Right cardiac atrium (tissue), 5 donors: ENCODE measurements around the gene ALOX5. TPM values are rescaled to one million over a fixed set of nuclear protein-coding genes. Genes with fewer than 3 reads are reported as not detected.

Experiments used
- ATAC-seq, 2 donors: fragments of 200-7000 bp; cut with Tn5 transposase; one replicate each; pipeline versions ENCODE4 v1.8.0 to v1.9.1; 2020; ENCODE audit warnings: moderate library complexity in 2 of 2, mild to moderate bottlenecking in 1 of 2
- DNase-seq, 3 donors: peaks; one replicate each; pipeline ENCODE4 v3.0.0-alpha.2; 2020
- H3K27ac ChIP-seq: one replicate; pipeline ENCODE4 v1.5.1; 2013; ENCODE audit warnings: mild to moderate bottlenecking, low read length, control low read depth, moderate library complexity
- H3K27me3 ChIP-seq: one replicate; pipeline ENCODE4 v1.6.1; 2013; ENCODE audit not compliant: control insufficient read depth, insufficient read depth
- H3K4me1 ChIP-seq: one replicate; pipeline ENCODE4 v1.6.1; 2013; ENCODE audit warnings: low read length; ENCODE audit not compliant: control insufficient read depth, insufficient read depth
- H3K4me3 ChIP-seq: one replicate; pipeline ENCODE4 v1.5.1; 2013; ENCODE audit warnings: low read length, control low read depth
- H3K9me3 ChIP-seq: one replicate; pipeline ENCODE4 v1.6.1; 2013; ENCODE audit warnings: low read length; ENCODE audit not compliant: control insufficient read depth
- WGBS: extraction: QIAGEN DNeasy Blood & Tissue Kit; methylation state at CpG from one replicate; pipeline ENCODE4 v1.1.7; 2013; 5-methylcytosine and 5-hydroxymethylcytosine counted together
- intact Hi-C, 4 donors: fragments of 100-400 bp; cut with DNase I; formaldehyde crosslinking; loops; one replicate each; pipeline versions ENCODE4 v1.11.0 to v1.14.0; 2022 to 2023
- polyA plus RNA-seq: library from polyadenylated mRNA; stranded (reverse); fragments of 200-250 nt; gene quantifications from one replicate; pipeline ENCODE4 v1.2.3, GENCODE V29; 2013
- total RNA-seq, 4 donors: library from RNA; stranded (reverse); fragmentation: NEBNext Ultra II Directional; extraction: Animal tissue kit (Norgen Biotek cat#: 25700); gene quantifications; one replicate each; pipeline ENCODE4 v1.2.1, GENCODE V29; 2021
- donor health status: healthy with polysubstance abuse.
- donor health status: DM: no; HTN: yes; CAD: no.
- donor health status: DM: no; HTN: no; CAD: no.
- donor health status: DM: no; HTN: yes; CAD: no; lungs with severe emphysema.
- donor health status: DM: yes; HTN: yes; CAD: no.

ALOX5 gene
- total and polyA plus RNA-seq, 5 donors, result 5.6 to 13.0 (median 11.5) TPM

DNA sequence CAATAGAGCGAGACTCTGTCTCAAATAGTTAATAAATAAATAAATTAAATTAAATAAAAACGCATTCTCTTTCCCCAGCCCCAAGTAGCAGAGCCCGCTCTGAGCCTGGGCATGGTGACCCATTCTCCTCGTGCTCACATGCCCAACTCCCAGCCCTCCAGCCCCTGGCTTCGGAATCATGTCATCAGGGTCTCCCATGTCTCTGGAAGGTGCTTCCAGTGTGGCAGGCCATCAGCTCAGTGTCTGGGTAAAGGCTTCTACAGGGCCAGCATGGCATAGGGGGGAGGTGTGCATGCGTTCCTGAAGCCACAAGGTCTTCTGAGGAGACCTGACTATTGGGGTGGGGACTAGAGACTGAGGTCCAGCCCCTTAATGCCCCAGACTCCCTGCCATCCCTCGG is 72.8 kb downstream of the ALOX5 start:
- H3K9me3 ChIP-seq, result no peaks in the 10 kb centered on the region
- no peaks in the 10 kb centered on the region for H3K27me3 ChIP-seq
- WGBS, result 93% methylated on average over 7 of the region's 7 CpGs
- no peak overlapping the region for H3K4me3 ChIP-seq
- no peak overlapping the region for H3K27ac ChIP-seq
- intact Hi-C loops, result no loop called here
- DNase-seq (no peak), ATAC-seq (no peak)
- H3K4me1 ChIP-seq, result peaks cover 4% of the 10 kb centered on the region

DNA sequence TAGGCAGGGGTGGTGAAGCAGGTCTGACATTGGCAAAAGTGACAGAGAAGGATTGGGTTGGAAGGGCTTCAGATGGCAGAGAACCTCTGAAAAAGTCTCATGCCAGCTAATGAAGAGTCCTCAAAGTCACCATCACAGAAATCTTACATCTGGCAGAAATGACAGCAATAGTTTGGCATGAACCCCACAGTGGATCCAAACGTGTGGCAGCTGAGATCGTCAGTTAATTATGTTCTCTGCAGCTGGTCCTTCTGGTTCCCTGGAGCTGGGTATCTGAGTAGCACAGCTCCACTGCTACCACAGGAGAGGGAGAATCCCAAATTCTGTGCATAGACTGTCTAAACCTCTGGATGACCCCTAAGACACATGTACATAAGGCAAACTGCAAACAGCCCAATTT is 73.4 kb downstream of the ALOX5 start:
- no peak for DNase-seq
- WGBS, result 41% methylated on average over 2 of the region's 2 CpGs
- H3K4me1 ChIP-seq, result peaks cover 4% of the 10 kb centered on the region
- intact Hi-C loops, result no loop called here
- H3K27me3 ChIP-seq, result no peaks in the 10 kb centered on the region
- H3K9me3 ChIP-seq, result no peaks in the 10 kb centered on the region
- no peak overlapping the region for H3K4me3 ChIP-seq
- ATAC-seq, result no peak
- H3K27ac ChIP-seq, result peak overlapping the region; percentile 7

DNA sequence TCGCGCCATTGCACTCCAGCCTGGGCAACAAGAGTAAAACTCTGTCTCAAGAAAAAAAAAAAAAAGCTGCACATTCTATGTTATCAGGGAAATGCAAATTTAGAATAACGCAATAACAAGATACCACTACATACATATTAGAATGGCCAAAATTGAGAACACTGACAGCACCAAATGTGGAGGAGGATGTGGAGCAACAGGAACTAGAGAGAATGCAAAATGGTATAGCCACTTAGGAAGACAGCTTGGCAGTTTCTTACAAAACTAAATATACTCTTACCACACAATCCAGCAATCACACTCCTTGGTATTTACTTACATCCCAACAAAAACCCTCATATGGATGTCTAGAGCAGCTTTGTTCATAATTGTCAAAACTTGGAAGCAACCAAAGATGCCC is 76.8 kb downstream of the ALOX5 start:
- ATAC-seq (no peak), DNase-seq (no peak)
- Histone ChIP-seq H3K27ac (no peak overlapping the region), H3K4me3 (no peak overlapping the region), H3K27me3 (no peaks in the 10 kb centered on the region), H3K4me1 (no peaks in the 10 kb centered on the region), H3K9me3 (no peaks in the 10 kb centered on the region)
- 86% methylated on average over 3 of the region's 3 CpGs for WGBS
- intact Hi-C loops, result loop anchor here in 1 of 4 donors (10.0 kb wide), 1 partner anchor 196 kb away; no protein-coding TSS in a partner anchor

DNA sequence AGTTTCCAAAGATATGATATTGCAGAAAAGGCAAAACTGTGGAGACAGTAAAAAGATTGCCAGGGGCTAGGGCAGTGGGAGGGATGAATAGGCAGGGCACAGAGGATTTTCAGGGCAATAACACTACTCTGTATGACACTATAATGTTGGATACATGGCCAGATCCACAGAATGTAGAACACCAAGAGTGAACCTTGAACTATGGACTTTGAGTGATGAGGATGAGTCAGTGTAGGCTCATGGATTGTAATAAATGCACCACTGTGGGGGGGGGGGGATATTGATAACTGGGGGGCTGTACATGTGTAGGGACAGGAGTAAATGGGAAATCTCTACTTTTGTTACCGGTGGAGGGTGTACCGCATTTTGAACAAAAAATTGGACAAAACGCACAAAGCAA is 77.4 kb downstream of the ALOX5 start:
- Histone ChIP-seq H3K27ac (no peak overlapping the region), H3K4me1 (no peaks in the 10 kb centered on the region), H3K27me3 (no peaks in the 10 kb centered on the region), H3K4me3 (no peak overlapping the region), H3K9me3 (no peaks in the 10 kb centered on the region)
- intact Hi-C loops, result loop anchor here in 1 of 4 donors (10.0 kb wide), 1 partner anchor 197 kb away; no protein-coding TSS in a partner anchor
- 95% methylated on average over 3 of the region's 3 CpGs for WGBS
- ATAC-seq (no peak), DNase-seq (no peak)

DNA sequence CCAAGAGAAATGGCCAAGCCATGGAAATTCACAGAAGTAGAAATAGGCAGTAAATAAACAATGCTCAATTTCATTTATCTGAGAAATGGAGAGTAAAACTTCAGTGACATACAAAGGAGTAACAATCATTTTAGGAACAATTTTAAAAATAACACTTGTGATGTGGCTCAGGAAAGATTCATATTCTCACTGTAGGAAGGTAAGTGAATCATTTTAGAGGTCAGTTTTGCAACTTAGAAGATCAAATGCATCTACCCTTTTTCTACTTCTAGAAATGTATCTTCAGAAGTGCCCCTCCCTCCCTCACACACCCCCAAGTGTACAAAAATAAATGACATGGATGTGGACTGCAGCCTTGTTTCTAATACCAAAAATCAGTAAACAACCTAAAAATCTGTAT is 78.3 kb downstream of the ALOX5 start:
- intact Hi-C loops, result loop anchor here in 1 of 4 donors (10.0 kb wide), 1 partner anchor 197 kb away; no protein-coding TSS in a partner anchor
- Histone ChIP-seq H3K4me1 (no peaks in the 10 kb centered on the region), H3K27me3 (no peaks in the 10 kb centered on the region), H3K9me3 (no peaks in the 10 kb centered on the region), H3K4me3 (no peak overlapping the region), H3K27ac (no peak overlapping the region)
- ATAC-seq, result no peak
- DNase-seq, result no peak

DNA sequence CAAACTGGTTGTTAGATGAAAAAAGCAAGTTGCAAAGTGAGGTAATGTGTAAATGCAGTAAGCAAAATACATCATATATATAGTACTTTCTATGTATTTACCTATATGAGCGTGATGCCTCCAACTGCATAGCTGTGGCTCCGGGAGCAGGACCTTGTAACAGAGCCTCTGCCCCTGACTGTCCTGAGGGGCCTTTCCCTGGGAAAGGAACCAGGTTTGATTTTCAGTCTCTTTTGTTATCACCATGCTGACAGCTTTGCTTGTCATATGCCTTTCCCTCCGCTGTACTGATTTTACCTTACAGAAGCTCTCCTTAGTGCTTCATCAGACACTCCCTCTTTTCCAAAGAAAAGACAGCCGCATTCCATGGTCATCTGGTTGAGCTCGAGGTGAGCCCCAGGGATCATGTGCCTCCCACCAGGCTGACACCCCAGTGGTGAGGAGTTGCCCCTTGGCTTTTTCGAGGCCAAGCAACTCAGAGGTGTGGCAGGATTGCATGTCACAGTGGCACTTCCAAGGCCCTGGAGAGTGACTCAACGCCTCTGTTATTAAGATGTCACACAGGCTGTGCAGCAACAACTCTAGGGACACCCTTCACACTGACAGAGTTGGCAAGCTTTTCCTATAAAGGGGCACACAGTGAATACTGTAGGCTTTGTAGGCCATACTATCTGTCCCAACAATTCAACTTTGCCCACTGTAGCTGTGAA is 78.9 kb downstream of the ALOX5 start:
- intact Hi-C loops, result loop anchor here in 1 of 4 donors (10.0 kb wide), 1 partner anchor 198 kb away; no protein-coding TSS in a partner anchor
- H3K4me3 ChIP-seq, result no peak overlapping the region
- H3K27me3 ChIP-seq, result no peaks in the 10 kb centered on the region
- ATAC-seq, result peak; percentile 90 to 92
- no peaks in the 10 kb centered on the region for H3K9me3 ChIP-seq
- H3K4me1 ChIP-seq, result no peaks in the 10 kb centered on the region
- DNase-seq, result peak; percentile 53 to 80 (median 68)
- H3K27ac ChIP-seq, result peak overlapping the region; percentile 46
- WGBS, result 55% methylated on average over 7 of the region's 7 CpGs

DNA sequence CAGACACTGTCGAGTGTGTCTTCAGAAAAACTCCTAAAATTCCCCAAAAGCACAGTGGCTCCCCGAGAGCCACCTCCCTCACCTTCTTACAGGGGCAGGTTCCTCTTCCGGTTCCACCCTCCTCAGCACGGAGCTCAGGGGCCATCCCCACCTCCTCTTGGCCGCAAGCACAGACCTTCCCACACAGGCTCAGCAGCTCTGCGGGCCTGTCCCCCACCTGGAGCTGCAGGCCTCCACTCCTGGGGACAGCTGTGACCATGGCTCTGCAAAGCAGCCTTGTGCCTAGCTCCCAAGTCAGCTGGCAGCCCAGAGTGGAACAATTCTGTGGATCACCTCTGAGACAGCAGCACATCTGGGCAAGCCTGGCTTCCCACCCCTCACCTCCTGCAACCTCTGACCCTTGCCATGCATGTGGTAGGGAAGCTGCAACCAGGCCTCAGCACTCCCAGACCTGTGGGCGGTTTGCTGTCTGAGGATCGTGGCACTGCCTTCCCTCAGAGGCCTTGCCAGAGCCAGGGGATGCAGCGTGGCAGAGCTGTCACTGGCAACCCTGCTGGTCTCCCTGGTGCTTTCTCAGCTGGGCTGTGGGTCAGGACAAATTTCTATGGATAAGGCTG is 79.7 kb downstream of the ALOX5 start:
- 69% methylated on average over 9 of the region's 9 CpGs for WGBS
- peak in 1 of 3 donors; percentile 47 for DNase-seq
- H3K4me1 ChIP-seq, result no peaks in the 10 kb centered on the region
- peak overlapping the region; percentile 46 for H3K27ac ChIP-seq
- intact Hi-C loops, result loop anchor here in 1 of 4 donors (10.0 kb wide), 1 partner anchor 199 kb away; no protein-coding TSS in a partner anchor
- no peaks in the 10 kb centered on the region for H3K9me3 ChIP-seq
- peak; percentile 32 for ATAC-seq
- H3K4me3 ChIP-seq, result no peak overlapping the region
- no peaks in the 10 kb centered on the region for H3K27me3 ChIP-seq

DNA sequence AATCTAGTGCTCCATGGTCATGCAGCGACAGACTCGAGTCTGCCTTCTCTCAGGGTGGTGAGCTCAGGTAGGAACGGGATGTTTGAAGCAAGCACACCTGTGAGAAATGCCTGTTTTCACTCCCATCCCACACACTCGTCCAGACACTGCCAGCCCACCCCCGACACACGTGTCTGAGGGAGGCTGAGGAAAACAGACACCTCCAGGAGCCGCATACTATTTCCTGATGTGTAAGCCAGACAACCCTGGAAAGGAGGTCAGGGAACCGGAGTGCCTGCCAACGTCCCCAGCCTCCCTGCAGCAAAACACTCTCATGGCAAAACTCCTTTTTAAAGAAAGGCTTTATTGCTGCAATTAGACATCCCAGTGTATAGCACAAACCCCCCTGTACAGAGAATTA is 80.2 kb downstream of the ALOX5 start:
- intact Hi-C loops, result loop anchor here in 1 of 4 donors (10.0 kb wide), 1 partner anchor 199 kb away; no protein-coding TSS in a partner anchor
- DNase-seq (peak in 1 of 3 donors; percentile 72), ATAC-seq (peak; percentile 32 to 47)
- no peaks in the 10 kb centered on the region for H3K9me3 ChIP-seq
- H3K27me3 ChIP-seq, result no peaks in the 10 kb centered on the region
- no peaks in the 10 kb centered on the region for H3K4me1 ChIP-seq
- H3K4me3 ChIP-seq, result no peak overlapping the region
- H3K27ac ChIP-seq, result no peak overlapping the region
- WGBS, result 34% methylated on average over 9 of the region's 9 CpGs

DNA sequence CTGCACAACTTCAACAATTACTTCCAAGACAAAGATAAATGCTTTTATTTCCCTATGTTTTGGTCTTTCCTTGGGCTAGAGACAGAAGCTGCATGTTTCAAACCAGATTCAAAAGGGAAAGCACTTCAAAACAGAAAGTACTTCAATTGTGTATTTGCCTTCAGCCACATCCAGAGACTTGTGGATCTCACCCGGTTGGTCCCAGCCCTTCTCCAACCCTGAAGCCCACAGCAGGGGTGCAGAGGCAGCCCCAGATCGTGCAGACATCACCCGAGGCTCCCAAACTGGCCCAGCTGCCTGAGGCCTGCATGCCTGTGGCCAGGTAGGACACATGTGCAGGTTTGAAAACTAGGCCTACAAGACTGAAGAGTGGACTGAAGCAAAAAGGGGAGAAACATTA is 80.8 kb downstream of the ALOX5 start:
- Histone ChIP-seq H3K9me3 (no peaks in the 10 kb centered on the region), H3K4me1 (no peaks in the 10 kb centered on the region), H3K27me3 (no peaks in the 10 kb centered on the region), H3K27ac (no peak overlapping the region), H3K4me3 (no peak overlapping the region)
- no peak for ATAC-seq
- 70% methylated on average over 3 of the region's 3 CpGs for WGBS
- intact Hi-C loops, result loop anchor here in 1 of 4 donors (10.0 kb wide), 1 partner anchor 200 kb away; no protein-coding TSS in a partner anchor
- no peak for DNase-seq

DNA sequence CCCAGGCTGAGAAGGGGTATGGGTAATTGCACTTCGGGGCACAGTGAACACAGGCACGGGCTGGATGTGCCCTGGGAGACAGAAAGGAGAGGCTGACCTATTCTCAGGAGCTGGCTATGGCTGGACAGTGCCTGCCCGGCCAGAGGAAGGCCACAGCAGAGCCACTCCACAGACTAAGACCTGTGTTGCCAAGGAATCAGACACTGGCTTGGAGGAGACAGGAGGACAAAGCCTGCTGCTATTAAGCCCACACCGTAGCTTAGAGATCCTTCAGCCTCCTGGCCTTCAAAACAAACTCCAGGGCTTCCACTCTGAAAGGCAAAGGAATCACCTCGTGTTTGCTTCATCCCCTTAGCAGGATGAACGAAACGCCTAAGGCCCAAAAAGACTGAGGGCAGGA is 82.2 kb downstream of the ALOX5 start:
- no peaks in the 10 kb centered on the region for H3K9me3 ChIP-seq
- 92% methylated on average over 7 of the region's 7 CpGs for WGBS
- no peaks in the 10 kb centered on the region for H3K4me1 ChIP-seq
- H3K4me3 ChIP-seq, result no peak overlapping the region
- intact Hi-C loops, result loop anchor here in 1 of 4 donors (10.0 kb wide), 1 partner anchor 201 kb away; no protein-coding TSS in a partner anchor
- ATAC-seq (no peak), DNase-seq (no peak)
- no peaks in the 10 kb centered on the region for H3K27me3 ChIP-seq
- no peak overlapping the region for H3K27ac ChIP-seq

DNA sequence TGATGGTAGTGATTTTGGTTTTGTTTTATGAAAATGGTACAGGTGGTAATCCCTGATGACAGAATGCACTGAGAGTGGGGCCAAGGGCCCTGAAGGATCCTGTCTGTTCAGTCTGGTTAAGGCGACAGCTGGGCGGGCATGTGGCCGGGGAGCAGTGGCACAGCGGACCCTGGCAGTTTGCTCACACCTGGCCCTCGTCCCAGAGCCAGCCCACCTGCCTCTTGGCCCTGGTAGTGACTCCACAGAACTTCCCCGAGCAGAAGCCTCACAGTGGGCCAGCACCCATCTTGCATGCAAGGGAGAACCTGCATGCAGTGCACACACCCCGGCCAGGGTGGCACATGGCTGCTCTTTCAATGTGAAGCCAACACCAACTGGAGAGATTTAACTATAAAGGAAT is 82.8 kb downstream of the ALOX5 start:
- Histone ChIP-seq H3K27me3 (no peaks in the 10 kb centered on the region), H3K4me1 (no peaks in the 10 kb centered on the region), H3K9me3 (no peaks in the 10 kb centered on the region), H3K27ac (no peak overlapping the region), H3K4me3 (no peak overlapping the region)
- ATAC-seq (no peak), DNase-seq (no peak)
- WGBS, result 94% methylated on average over 7 of the region's 7 CpGs
- intact Hi-C loops, result loop anchor here in 1 of 4 donors (10.0 kb wide), 1 partner anchor 202 kb away; no protein-coding TSS in a partner anchor
